ENCODE results near the gene SRD5A2. TPM values are rescaled to one million over a fixed set of nuclear protein-coding genes. Genes with fewer than 3 reads are reported as not detected.

Gene SRD5A2
- total and polyA plus RNA-seq, 4 donors, result 0.35 to 5.3 (median 2.3) TPM

GRCh38 chr2:31515586-31515985 lies 65.2 kb downstream of the SRD5A2 start:
- Histone ChIP-seq H3K27ac (ENCODE audit: low read depth in 1 of 2, low read length in 1 of 2) (no peak overlapping the region), H3K9ac (ENCODE audit: insufficient read depth in 1 of 2, low read length in 2 of 2) (no peak overlapping the region), H3K27me3 (ENCODE audit: control insufficient read depth in 3 of 3, insufficient read depth in 3 of 3, low read length in 2 of 3) (no peaks in the 10 kb centered on the region), H3K9me3 (ENCODE audit: control insufficient read depth in 4 of 4, insufficient read depth in 3 of 4, low read length in 3 of 4) (peaks cover 0 to 2% (median 0%) of the 10 kb centered on the region in 4 donors), H3K4me1 (ENCODE audit: control insufficient read depth in 5 of 5, insufficient read depth in 5 of 5, low read length in 5 of 5) (no peaks in the 10 kb centered on the region), H3K36me3 (ENCODE audit: control insufficient read depth in 4 of 4, insufficient read depth in 4 of 4, low read length in 4 of 4) (no peaks in the 10 kb centered on the region), H3K4me3 (no peak overlapping the region)
- TF ChIP-seq CTCF (IDR thresholded peaks at IDR 0.05; ENCODE audit: control extremely low read depth, extremely low read depth), result no peak
- 85 to 89% methylated on average over 5 of the region's 5 CpGs for WGBS, 2 donors
- no peak for DNase-seq
- no peak for ATAC-seq (ENCODE audit: insufficient read depth, low FRiP score)

- no peaks in the 10 kb centered on the region for H3K27me3 ChIP-seq (ENCODE audit: control insufficient read depth in 3 of 3, insufficient read depth in 3 of 3, low read length in 2 of 3)
- no peaks in the 10 kb centered on the region for H3K4me1 ChIP-seq (ENCODE audit: control insufficient read depth in 5 of 5, insufficient read depth in 5 of 5, low read length in 5 of 5)
- H3K4me3 ChIP-seq, result no peak overlapping the region
- no peak overlapping the region for H3K9ac ChIP-seq (ENCODE audit: insufficient read depth in 1 of 2, low read length in 2 of 2)
- no peak for ATAC-seq (ENCODE audit: insufficient read depth, low FRiP score)
- 81 to 93% methylated on average over 3 of the region's 3 CpGs for WGBS, 2 donors
- no peak overlapping the region for H3K27ac ChIP-seq (ENCODE audit: low read depth in 1 of 2, low read length in 1 of 2)
- DNase-seq, result no peak
- no peaks in the 10 kb centered on the region for H3K36me3 ChIP-seq (ENCODE audit: control insufficient read depth in 4 of 4, insufficient read depth in 4 of 4, low read length in 4 of 4)
- no peaks in the 10 kb centered on the region for H3K9me3 ChIP-seq (ENCODE audit: control insufficient read depth in 4 of 4, insufficient read depth in 3 of 4, low read length in 3 of 4)
- TF ChIP-seq CTCF (IDR thresholded peaks at IDR 0.05; ENCODE audit: control extremely low read depth, extremely low read depth), result no peak
Observed at GRCh38 chr2:31513553-31513952, 67.2 kb downstream of the SRD5A2 start.

- Histone ChIP-seq H3K4me1 (ENCODE audit: control insufficient read depth in 5 of 5, insufficient read depth in 5 of 5, low read length in 5 of 5) (no peaks in the 10 kb centered on the region), H3K36me3 (ENCODE audit: control insufficient read depth in 4 of 4, insufficient read depth in 4 of 4, low read length in 4 of 4) (no peaks in the 10 kb centered on the region), H3K9me3 (ENCODE audit: control insufficient read depth in 4 of 4, insufficient read depth in 3 of 4, low read length in 3 of 4) (no peaks in the 10 kb centered on the region), H3K4me3 (no peak overlapping the region), H3K27me3 (ENCODE audit: control insufficient read depth in 3 of 3, insufficient read depth in 3 of 3, low read length in 2 of 3) (no peaks in the 10 kb centered on the region), H3K27ac (ENCODE audit: low read depth in 1 of 2, low read length in 1 of 2) (no peak overlapping the region), H3K9ac (ENCODE audit: insufficient read depth in 1 of 2, low read length in 2 of 2) (no peak overlapping the region)
- no peak for ATAC-seq (ENCODE audit: insufficient read depth, low FRiP score)
- TF ChIP-seq CTCF (IDR thresholded peaks at IDR 0.05; ENCODE audit: control extremely low read depth, extremely low read depth), result no peak
- DNase-seq, result no peak
Observed at GRCh38 chr2:31511376-31511775, 69.4 kb downstream of the SRD5A2 start.

- no peak for ATAC-seq (ENCODE audit: insufficient read depth, low FRiP score)
- H3K4me3 ChIP-seq, result no peak overlapping the region
Observed at GRCh38 chr2:31505111-31505510, 75.6 kb downstream of the SRD5A2 start.

More at GRCh38 chr2:31505111-31505510, 75.6 kb downstream of the SRD5A2 start:
- no peaks in the 10 kb centered on the region for H3K4me1 ChIP-seq (ENCODE audit: control insufficient read depth in 5 of 5, insufficient read depth in 5 of 5, low read length in 5 of 5)
- H3K27ac ChIP-seq (ENCODE audit: low read depth in 1 of 2, low read length in 1 of 2), result no peak overlapping the region
- H3K36me3 ChIP-seq (ENCODE audit: control insufficient read depth in 4 of 4, insufficient read depth in 4 of 4, low read length in 4 of 4), result no peaks in the 10 kb centered on the region
- H3K9ac ChIP-seq (ENCODE audit: insufficient read depth in 1 of 2, low read length in 2 of 2), result no peak overlapping the region
- 56 to 60% methylated on average over 2 of the region's 2 CpGs for WGBS, 2 donors
- no peaks in the 10 kb centered on the region for H3K9me3 ChIP-seq (ENCODE audit: control insufficient read depth in 4 of 4, insufficient read depth in 3 of 4, low read length in 3 of 4)
- DNase-seq, result no peak
- no peak for TF ChIP-seq CTCF (IDR thresholded peaks at IDR 0.05; ENCODE audit: control extremely low read depth, extremely low read depth)
- no peaks in the 10 kb centered on the region for H3K27me3 ChIP-seq (ENCODE audit: control insufficient read depth in 3 of 3, insufficient read depth in 3 of 3, low read length in 2 of 3)

All from lung (tissue), 12 donors.